Suprapubic skin (tissue), 3 donors: ENCODE data around the gene CIART.

Experiments
- POLR2AphosphoS5 ChIP-seq, 3 donors: sonication (generic); formaldehyde crosslinking; IDR thresholded peaks; one replicate each; pipeline ENCODE4 v1.6.1; 2017; ENCODE audit warnings: antibody characterized with exemption in 3 of 3
- TF ChIP-seq, protein P1 (sequence below), 2 donors: fragments of 200-600 bp in 1 of 2; fragments of 450-650 bp in 1 of 2; sonication (generic) in 1 of 2; IDR thresholded peaks; one replicate each; pipeline ENCODE4 v1.5.1; 2016 to 2019; ENCODE audit warnings: antibody characterized with exemption in 2 of 2, mild to moderate bottlenecking in 1 of 2, moderate library complexity in 1 of 2

DNA sequence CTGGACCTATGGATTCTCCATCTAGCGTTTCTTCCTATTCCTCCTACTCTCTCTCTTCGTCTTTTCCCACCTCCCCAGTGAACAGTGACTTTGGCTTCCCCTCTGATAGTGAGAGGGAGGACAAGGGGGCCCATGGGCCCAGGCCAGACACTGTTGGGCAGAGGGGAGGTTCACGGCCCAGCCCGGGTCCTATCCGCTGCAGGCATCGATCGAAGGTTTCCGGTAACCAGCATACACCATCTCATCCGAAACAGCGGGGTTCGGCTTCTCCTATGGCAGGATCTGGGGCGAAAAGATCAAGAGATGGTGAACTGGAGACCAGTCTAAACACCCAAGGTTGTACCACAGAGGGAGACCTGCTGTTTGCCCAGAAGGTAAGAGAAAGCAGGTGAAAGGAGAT is 906 bp downstream of the CIART start:
- TF ChIP-seq POLR2AphosphoS5 (IDR thresholded peaks at IDR 0.05): no peak
- TF ChIP-seq, protein P1, sequence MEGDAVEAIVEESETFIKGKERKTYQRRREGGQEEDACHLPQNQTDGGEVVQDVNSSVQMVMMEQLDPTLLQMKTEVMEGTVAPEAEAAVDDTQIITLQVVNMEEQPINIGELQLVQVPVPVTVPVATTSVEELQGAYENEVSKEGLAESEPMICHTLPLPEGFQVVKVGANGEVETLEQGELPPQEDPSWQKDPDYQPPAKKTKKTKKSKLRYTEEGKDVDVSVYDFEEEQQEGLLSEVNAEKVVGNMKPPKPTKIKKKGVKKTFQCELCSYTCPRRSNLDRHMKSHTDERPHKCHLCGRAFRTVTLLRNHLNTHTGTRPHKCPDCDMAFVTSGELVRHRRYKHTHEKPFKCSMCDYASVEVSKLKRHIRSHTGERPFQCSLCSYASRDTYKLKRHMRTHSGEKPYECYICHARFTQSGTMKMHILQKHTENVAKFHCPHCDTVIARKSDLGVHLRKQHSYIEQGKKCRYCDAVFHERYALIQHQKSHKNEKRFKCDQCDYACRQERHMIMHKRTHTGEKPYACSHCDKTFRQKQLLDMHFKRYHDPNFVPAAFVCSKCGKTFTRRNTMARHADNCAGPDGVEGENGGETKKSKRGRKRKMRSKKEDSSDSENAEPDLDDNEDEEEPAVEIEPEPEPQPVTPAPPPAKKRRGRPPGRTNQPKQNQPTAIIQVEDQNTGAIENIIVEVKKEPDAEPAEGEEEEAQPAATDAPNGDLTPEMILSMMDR (IDR thresholded peaks at IDR 0.05): no peak
